ENCODE results near the gene ANLN. TPM values are rescaled to one million over a fixed set of nuclear protein-coding genes. Genes with fewer than 3 reads are reported as not detected.

ANLN gene
- total RNA-seq, 1 donor from 2014 or later, result 33.2 TPM

- no peak for TF ChIP-seq CTCF (IDR thresholded peaks at IDR 0.05)
- Mint-ChIP-seq H3K27ac (ENCODE audit: unreplicated experiment) (no peak overlapping the region), H3K27me3 (ENCODE audit: low read depth) (no peaks in the 10 kb centered on the region), H3K36me3 (ENCODE audit: low read depth) (no peaks in the 10 kb centered on the region), H3K4me1 (ENCODE audit: low read depth) (peaks cover 33% of the 10 kb centered on the region), H3K9me3 (ENCODE audit: low read depth) (no peaks in the 10 kb centered on the region), H3K4me3 (ENCODE audit: unreplicated experiment) (no peak overlapping the region)
- no peak for DNase-seq (ENCODE audit: low spot score)
Observed at GRCh38 chr7:36472141-36472729, 82.6 kb downstream of the ANLN start.

DNA sequence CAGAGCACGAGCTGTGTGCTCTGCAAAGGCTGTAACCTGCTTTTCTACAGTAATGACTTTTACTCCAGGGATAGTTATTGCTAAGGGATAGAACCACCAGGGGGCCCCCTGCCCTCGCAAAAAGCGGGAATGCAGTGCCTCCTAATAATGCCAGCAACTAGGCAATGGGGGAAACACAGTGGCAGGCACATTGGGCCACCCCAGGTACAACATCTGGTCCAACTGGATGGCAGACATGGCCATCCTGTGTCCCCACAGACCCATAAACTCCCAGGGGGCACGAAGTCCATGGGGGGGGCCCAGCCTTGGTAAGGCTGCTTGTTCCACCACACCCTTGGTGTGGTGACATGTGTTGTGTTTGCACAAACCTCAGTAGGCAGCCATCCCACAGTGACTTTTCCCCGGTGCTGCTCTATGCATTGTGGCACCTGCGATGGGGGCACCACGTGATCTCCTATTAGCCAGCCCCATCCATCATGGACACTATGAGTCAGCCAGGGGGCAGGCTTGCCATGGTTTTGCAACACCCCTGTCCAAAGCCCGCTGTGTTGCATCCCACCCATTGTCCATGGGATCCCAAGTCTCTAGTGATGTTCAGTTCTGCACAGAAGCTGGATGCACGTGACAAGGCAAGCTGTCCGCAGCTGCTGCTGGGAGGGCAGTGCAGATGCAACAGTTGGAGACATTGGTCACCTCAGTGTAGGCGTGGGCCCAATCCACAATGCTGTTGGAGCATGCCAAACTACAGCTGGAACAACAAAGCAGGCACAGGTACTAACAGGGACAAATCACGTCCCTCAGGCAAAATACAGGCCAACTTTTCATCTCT, 84.0 kb downstream of the ANLN start:
- Mint-ChIP-seq H3K4me3 (ENCODE audit: unreplicated experiment) (no peak overlapping the region), H3K27ac (ENCODE audit: unreplicated experiment) (no peak overlapping the region), H3K27me3 (ENCODE audit: low read depth) (no peaks in the 10 kb centered on the region), H3K9me3 (ENCODE audit: low read depth) (no peaks in the 10 kb centered on the region), H3K4me1 (ENCODE audit: low read depth) (peaks cover 24% of the 10 kb centered on the region), H3K36me3 (ENCODE audit: low read depth) (no peaks in the 10 kb centered on the region)
- no peak for DNase-seq (ENCODE audit: low spot score)
- peak; percentile 74 for TF ChIP-seq CTCF (IDR thresholded peaks at IDR 0.05)

GRCh38 chr7:36474283-36475010, 84.8 kb downstream of the ANLN start:
- H3K4me3 Mint-ChIP-seq (ENCODE audit: unreplicated experiment), result no peak overlapping the region
- H3K4me1 Mint-ChIP-seq (ENCODE audit: low read depth), result peaks cover 16% of the 10 kb centered on the region
- no peak for DNase-seq (ENCODE audit: low spot score)
- H3K9me3 Mint-ChIP-seq (ENCODE audit: low read depth), result peaks cover 7% of the 10 kb centered on the region
- H3K36me3 Mint-ChIP-seq (ENCODE audit: low read depth), result peaks cover 4% of the 10 kb centered on the region
- no peaks in the 10 kb centered on the region for H3K27me3 Mint-ChIP-seq (ENCODE audit: low read depth)
- H3K27ac Mint-ChIP-seq (ENCODE audit: unreplicated experiment), result no peak overlapping the region
- TF ChIP-seq CTCF (IDR thresholded peaks at IDR 0.05), result no peak

- H3K36me3 Mint-ChIP-seq (ENCODE audit: low read depth), result peaks cover 9% of the 10 kb centered on the region
Observed at GRCh38 chr7:36475011-36475342, 85.3 kb downstream of the ANLN start.

More at GRCh38 chr7:36475011-36475342, 85.3 kb downstream of the ANLN start:
- Mint-ChIP-seq H3K4me3 (ENCODE audit: unreplicated experiment) (no peak overlapping the region), H3K27me3 (ENCODE audit: low read depth) (peaks cover 3% of the 10 kb centered on the region), H3K9me3 (ENCODE audit: low read depth) (peaks cover 12% of the 10 kb centered on the region), H3K27ac (ENCODE audit: unreplicated experiment) (no peak overlapping the region), H3K4me1 (ENCODE audit: low read depth) (peaks cover 11% of the 10 kb centered on the region)
- no peak for DNase-seq (ENCODE audit: low spot score)
- no peak for TF ChIP-seq CTCF (IDR thresholded peaks at IDR 0.05)

All from chondrocyte (in vitro differentiated cells).